HepG2 (cell line): ENCODE results near the gene SPRY1. TPM values are rescaled to one million over a fixed set of nuclear protein-coding genes. Genes with fewer than 3 reads are reported as not detected.
A peak's percentile ranks its signal among the peaks of the same experiment; 100 is the strongest.

ENCODE experiments used
- ARID2 ChIP-seq: sonication (generic); formaldehyde crosslinking; IDR thresholded peaks from 2 replicates; pipeline ENCODE4 v1.8.1; 2022; ENCODE audit warnings: mild to moderate bottlenecking, missing genetic modification reagents, borderline replicate concordance
- FOXP1 ChIP-seq, 2 experiments: fragments of 450-650 bp in 1 of 2; IDR thresholded peaks; 2 replicates each; pipeline ENCODE4 v1.6.1; 2017 to 2018; ENCODE audit warnings: antibody characterized with exemption in 1 of 2
- HNRNPUL1 ChIP-seq: fragments of 200-400 bp; formaldehyde crosslinking; IDR thresholded peaks from 2 replicates; pipeline ENCODE4 v1.6.1; 2017; ENCODE audit warnings: low read depth, mild to moderate bottlenecking, low read length, moderate library complexity
- KLF11 ChIP-seq: IDR thresholded peaks from 2 replicates; pipeline ENCODE4 v1.6.1; 2016; ENCODE audit warnings: missing compliant biosample characterization
- MED1 ChIP-seq: sonication (generic); formaldehyde crosslinking; IDR thresholded peaks from 2 replicates; pipeline ENCODE4 v1.4.0; 2020; ENCODE audit warnings: missing genetic modification reagents
- NFIB ChIP-seq: sonication (generic); formaldehyde crosslinking; IDR thresholded peaks from 2 replicates; pipeline ENCODE4 v1.9.0; 2021; ENCODE audit warnings: missing genetic modification reagents, mild to moderate bottlenecking, borderline replicate concordance
- NFYC ChIP-seq: IDR thresholded peaks from 2 replicates; pipeline ENCODE4 v1.6.1; 2016; ENCODE audit warnings: missing genetic modification reagents, missing compliant biosample characterization
- POGZ ChIP-seq: sonication (generic); formaldehyde crosslinking; IDR thresholded peaks from 2 replicates; pipeline ENCODE4 v1.4.0; 2020; ENCODE audit warnings: mild to moderate bottlenecking, missing genetic modification reagents
- POLR2AphosphoS2 ChIP-seq: IDR thresholded peaks from 2 replicates; pipeline ENCODE4 v1.6.1; 2011; ENCODE audit warnings: low read depth, low read length, improper control_type of control experiment
- PPARG ChIP-seq: conservative IDR thresholded peaks from 2 replicates; pipeline ENCODE4 v1.6.1; 2016; ENCODE audit warnings: missing biosample characterization, missing genetic modification reagents
- RARG ChIP-seq: sonication (generic); formaldehyde crosslinking; IDR thresholded peaks from 2 replicates; pipeline ENCODE4 v1.4.0; 2020; ENCODE audit warnings: low read depth, mild to moderate bottlenecking, missing genetic modification reagents
- SATB2 ChIP-seq: sonication (generic); formaldehyde crosslinking; IDR thresholded peaks from 2 replicates; pipeline ENCODE4 v1.5.0; 2020; ENCODE audit warnings: missing genetic modification reagents
- ZBTB3 ChIP-seq: sonication (generic); formaldehyde crosslinking; IDR thresholded peaks from 2 replicates; pipeline ENCODE4 v1.4.0; 2020; ENCODE audit warnings: low read depth, mild to moderate bottlenecking, moderate library complexity, missing genetic modification reagents, borderline replicate concordance
- ZKSCAN1 ChIP-seq: fragments of 150-350 bp; IDR thresholded peaks from 2 replicates; pipeline ENCODE4 v1.6.1; 2014; ENCODE audit warnings: low read length
- ZNF205 ChIP-seq: IDR thresholded peaks from 2 replicates; pipeline ENCODE4 v1.6.1; 2018; ENCODE audit warnings: missing biosample characterization, missing genetic modification reagents
- polyA plus RNA-seq, 8 experiments: library from polyadenylated mRNA; depleted of rRNA in 3 of 8; stranded (reverse) in 7 of 8; unstranded in 1 of 8; fragments of >200 nt; fragmentation: Illumina TruSeq in 4 of 8; extraction: Trizol in 4 of 8; gene quantifications; 2 replicates each; pipeline versions ENCODE4 v1.2.1 to v1.2.3, GENCODE V29; 2011 to 2016; ENCODE audit warnings: low read depth in 4 of 8, missing spikeins in 1 of 8, mixed read lengths in 1 of 8; ENCODE audit not compliant: insufficient read depth in 1 of 8
- total RNA-seq, 5 experiments: library from RNA; depleted of rRNA; stranded (reverse); fragments of >200 nt; fragmentation: Illumina TruSeq; extraction: Trizol; gene quantifications; 2 replicates each; pipeline ENCODE4 v1.2.3, GENCODE V29; 2016; ENCODE audit warnings: low read depth in 1 of 5
- TF ChIP-seq, protein P1 (sequence below): IDR thresholded peaks from 2 replicates; pipeline ENCODE4 v1.6.1; 2016; ENCODE audit warnings: control low read depth
- TF ChIP-seq, protein P2 (sequence below), 2 experiments: sonication (generic) in 1 of 2; formaldehyde crosslinking in 1 of 2; IDR thresholded peaks; 2 replicates each; pipeline versions ENCODE4 v1.4.0 to v1.6.1; 2016 to 2020; ENCODE audit warnings: borderline replicate concordance in 1 of 2, low read depth in 1 of 2, mild to moderate bottlenecking in 1 of 2, missing genetic modification reagents in 1 of 2

Gene SPRY1
- total and polyA plus RNA-seq, 2 of the 13 experiments (the other 11 are each of a cell fraction or from before 2014, with no cell fraction given): 24.7 to 33.4 TPM

DNA sequence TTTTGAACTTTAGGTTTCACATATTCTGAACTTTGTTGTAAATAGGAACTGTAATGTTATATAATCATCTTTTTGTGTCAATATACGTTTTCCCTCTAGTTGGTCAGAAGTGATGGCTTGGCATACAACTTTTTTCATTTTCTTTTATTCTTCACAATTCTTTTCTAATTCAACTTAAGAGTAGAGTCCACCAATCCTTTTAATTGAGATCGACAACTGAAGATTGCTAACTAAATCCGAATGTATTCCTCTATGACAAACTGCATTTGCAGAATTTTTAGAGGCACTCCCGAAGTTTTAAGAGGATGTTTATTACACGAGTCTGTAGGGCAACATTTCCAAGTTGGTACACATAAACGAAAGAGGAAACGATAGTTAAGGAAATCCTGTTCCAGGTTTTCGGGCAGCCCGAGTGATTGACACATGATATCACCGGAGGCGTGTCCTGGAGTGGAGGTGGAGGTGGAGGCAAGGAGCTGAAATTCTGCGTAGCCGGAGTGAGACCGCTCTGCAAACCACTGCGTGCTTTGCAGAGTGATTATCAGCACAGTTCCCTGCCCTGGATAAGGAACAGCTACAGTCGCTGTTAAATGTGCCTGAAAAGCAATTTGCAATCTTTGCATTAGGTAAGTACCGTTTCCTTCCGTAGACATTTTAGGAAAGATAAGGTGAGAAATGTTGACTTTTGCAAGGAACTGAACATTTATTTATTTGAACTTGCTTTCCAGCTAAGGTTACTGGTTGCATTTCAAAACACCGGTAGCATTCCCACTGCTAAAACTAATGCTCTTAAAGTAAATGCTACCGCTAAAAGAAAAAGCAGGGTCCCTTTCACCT lies at the start of gene SPRY1 (continued):
- TF ChIP-seq POGZ (peak; percentile 83), NFYC (CRISPR knock-in tag) (0 out of 2 replicates have a peak, but pooled peaks have one; percentile 27), MED1 (CRISPR knock-in tag) (peak; percentile 84), ZNF205 (CRISPR knock-in tag) (no peak), HNRNPUL1 (no peak), ARID2 (CRISPR knock-in tag) (no peak), PPARG (peak; percentile 21; the same call in 1 of the 2 replicates), ZBTB3 (CRISPR knock-in tag) (no peak; the same call in 1 of the 2 replicates), RARG (CRISPR knock-in tag) (no peak), KLF11 (CRISPR knock-in tag) (peak; percentile 57; the same call in 1 of the 2 replicates), NFIB (CRISPR knock-in tag) (no peak), SATB2 (CRISPR knock-in tag) (no peak), ZKSCAN1 (peak; percentile 51; the same call in 1 of the 2 replicates), FOXP1 (IDR thresholded peaks at IDR 0.05) (no peak), FOXP1 (CRISPR knock-in tag; IDR thresholded peaks at IDR 0.05) (peak; percentile 59; the same call in 1 of the 2 replicates), POLR2AphosphoS2 (no peak)
- TF ChIP-seq, protein P1, sequence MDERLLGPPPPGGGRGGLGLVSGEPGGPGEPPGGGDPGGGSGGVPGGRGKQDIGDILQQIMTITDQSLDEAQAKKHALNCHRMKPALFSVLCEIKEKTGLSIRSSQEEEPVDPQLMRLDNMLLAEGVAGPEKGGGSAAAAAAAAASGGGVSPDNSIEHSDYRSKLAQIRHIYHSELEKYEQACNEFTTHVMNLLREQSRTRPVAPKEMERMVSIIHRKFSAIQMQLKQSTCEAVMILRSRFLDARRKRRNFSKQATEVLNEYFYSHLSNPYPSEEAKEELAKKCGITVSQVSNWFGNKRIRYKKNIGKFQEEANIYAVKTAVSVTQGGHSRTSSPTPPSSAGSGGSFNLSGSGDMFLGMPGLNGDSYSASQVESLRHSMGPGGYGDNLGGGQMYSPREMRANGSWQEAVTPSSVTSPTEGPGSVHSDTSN (CRISPR knock-in tag): peak; percentile 95
- TF ChIP-seq, protein P2, sequence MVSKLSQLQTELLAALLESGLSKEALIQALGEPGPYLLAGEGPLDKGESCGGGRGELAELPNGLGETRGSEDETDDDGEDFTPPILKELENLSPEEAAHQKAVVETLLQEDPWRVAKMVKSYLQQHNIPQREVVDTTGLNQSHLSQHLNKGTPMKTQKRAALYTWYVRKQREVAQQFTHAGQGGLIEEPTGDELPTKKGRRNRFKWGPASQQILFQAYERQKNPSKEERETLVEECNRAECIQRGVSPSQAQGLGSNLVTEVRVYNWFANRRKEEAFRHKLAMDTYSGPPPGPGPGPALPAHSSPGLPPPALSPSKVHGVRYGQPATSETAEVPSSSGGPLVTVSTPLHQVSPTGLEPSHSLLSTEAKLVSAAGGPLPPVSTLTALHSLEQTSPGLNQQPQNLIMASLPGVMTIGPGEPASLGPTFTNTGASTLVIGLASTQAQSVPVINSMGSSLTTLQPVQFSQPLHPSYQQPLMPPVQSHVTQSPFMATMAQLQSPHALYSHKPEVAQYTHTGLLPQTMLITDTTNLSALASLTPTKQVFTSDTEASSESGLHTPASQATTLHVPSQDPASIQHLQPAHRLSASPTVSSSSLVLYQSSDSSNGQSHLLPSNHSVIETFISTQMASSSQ (IDR thresholded peaks at IDR 0.05; ENCODE audit: low read depth): no peak
- TF ChIP-seq, protein P2 (CRISPR knock-in tag; IDR thresholded peaks at IDR 0.05; ENCODE audit: borderline replicate concordance): peak; percentile 36; the same call in 1 of the 2 replicates
